ENCODE results near the gene DNAJB11.
"Not testable (repeated sequence)": the region's sequence is repeated elsewhere in the genome, so short reads cannot be mapped to it uniquely, and the experiment has no call there.

Gene DNAJB11

GRCh38 chr3:186570096-186570940, at the start of gene DNAJB11:
DNAJB11 (plus strand) TSS chr3:186570720; CDS start chr3:186570898, 178 bp downstream.
- DNase-seq, result peak; percentile 98

DNA sequence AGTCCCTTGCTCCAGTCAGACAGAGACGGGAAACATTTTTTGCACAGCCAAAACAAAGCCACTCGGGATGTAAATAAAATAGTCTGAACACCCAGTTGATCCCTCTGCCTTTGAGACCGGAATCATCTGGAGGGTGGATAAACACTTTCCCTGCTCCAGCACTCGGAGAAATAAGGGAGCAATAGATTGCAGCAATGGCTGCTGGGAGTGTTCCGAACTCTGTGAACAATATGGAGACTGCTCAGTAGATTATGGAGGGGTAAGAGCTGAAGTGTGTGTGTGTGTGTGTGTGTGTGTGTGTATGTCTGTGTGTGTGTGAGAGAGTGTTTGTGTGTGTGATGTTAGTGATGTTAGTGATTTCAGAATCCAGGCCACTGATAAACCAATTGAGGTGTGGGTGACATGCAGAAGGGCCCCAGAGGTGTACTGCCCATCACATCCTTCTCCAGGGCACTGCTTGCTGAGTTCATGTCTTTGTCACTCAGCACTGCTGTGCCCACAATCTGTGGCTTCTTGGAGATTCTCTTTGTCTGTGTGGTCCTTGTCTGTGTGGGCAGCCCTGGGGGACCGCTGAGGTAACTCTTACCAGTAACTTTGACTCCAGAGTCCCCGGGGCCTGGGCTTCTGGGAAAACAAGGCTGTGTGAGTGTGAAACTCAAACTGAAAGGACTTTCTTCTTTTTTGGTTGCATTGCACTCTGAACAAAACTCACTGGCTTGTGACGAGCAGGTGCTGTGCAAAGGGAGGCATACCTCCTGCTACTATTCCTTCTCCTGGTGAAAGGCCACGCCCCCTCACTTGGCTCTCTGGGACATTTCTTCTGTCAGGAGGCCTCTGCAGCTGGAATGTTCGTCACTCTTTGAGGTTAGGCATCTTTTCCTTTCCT, 49.3 kb upstream of the DNAJB11 start:
- no peak for DNase-seq

- no peak for DNase-seq
Measured at GRCh38 chr3:186523022-186523421, 47.5 kb upstream of the DNAJB11 start.

- DNase-seq, result no peak
Measured at GRCh38 chr3:186523434-186523833, 47.1 kb upstream of the DNAJB11 start.

- DNase-seq, result no peak
Measured at GRCh38 chr3:186524616-186525015, 45.9 kb upstream of the DNAJB11 start.

- DNase-seq, result no peak
Measured at GRCh38 chr3:186525369-186526255, 44.9 kb upstream of the DNAJB11 start.

- DNase-seq, result no peak
Measured at GRCh38 chr3:186526256-186526606, 44.3 kb upstream of the DNAJB11 start.

DNA sequence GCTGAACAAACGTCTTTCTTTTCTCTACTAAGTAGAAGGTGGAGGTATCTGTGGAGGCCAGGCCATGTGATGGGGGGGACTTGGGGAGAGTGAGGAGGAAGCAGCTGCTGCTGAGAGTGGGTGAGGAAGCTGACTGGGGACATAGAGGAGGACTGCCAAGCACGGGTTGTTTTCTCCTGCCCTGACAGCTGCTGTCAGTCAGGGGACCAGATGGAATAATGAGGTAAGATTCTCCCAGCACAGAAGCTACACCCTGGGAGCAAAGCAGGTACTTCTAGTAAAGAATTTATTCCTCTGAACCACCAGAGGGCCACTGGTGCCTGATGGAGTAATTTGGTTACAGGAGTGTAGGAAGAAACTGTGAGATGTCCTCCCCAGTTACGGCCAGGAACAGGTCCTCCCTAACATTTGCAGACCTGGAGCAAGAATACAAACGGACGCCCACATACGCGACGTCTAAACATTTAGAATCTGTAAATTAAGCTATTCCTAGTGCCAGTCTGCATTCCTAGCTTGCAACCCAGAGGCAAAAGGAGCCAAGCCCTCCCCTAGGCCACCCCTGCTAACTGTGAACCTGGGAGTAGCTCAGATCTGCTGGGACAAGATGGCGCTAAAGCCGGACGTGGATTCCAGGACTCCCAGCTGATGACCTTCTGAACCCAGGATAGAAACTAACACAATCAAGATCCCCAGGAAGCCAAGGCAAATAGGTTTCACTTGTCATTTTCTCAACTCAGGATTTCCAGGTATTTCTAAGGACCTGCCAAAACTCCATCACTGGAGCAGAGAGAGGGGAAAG, 41.1 kb upstream of the DNAJB11 start:
- DNase-seq, result no peak

DNA sequence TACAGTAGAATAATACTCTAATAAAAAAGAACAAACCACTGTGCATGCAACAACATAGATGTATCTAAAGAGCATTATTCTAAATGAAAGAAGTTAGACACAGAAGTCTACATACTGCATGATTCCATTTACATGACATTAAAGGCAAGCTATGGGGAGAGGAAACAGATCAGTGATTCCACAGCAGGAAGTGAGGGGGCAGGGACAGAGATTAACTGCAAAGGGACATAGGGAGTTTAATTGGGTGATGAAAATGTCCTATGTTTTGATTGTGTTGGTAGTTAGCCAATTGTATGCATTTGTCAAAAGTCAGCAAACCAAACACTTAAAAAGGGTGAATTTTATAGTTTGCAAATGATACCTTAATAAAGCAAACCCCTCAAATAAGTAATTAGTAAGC, 40.1 kb upstream of the DNAJB11 start:
- no peak for DNase-seq

DNA sequence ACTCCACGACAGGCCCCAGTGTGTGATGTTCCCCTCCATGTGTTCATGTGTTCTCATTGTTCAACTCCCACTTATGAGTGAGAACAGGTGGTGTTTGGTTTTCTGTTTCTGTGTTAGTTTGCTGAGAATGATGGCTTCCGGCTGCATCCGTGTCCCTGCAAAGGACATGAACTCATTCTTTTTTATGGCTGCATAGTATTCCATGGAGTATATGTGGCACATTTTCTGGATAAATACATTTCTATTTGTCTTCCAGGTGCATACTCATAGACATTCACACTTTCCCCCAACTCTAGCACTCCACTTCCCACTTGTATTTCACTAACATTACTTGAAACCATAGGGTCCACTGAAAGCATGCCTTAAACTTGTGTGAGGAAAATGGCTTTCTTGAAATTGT, 38.8 kb upstream of the DNAJB11 start:
- DNase-seq, result not testable (repeated sequence)

DNA sequence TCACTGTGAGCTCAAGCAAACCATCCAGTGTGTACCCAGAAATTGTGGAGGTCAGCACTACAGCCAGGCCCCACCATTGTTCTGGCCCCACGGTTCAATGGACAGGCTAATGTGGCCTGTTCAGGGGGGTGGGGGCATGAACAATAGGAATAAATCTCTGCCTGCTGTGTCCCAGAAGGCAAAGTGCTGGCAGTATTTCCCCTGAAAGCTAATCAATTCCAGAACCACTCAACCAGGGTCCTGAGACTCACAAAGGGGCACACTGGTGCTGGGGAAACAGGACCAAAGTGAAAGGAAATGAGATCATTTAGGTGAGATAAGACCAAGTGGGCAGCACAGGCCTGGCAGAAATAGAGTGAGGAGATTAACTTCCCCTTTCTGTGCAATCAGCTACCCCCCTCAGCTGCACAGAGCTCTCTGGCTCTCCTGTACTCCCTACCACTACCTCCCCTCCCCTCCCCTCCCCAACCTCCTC, 37.9 kb upstream of the DNAJB11 start:
- peak; percentile 6 for DNase-seq

GRCh38 chr3:186534113-186534669, 36.3 kb upstream of the DNAJB11 start:
- peak; percentile 77 for DNase-seq

DNA sequence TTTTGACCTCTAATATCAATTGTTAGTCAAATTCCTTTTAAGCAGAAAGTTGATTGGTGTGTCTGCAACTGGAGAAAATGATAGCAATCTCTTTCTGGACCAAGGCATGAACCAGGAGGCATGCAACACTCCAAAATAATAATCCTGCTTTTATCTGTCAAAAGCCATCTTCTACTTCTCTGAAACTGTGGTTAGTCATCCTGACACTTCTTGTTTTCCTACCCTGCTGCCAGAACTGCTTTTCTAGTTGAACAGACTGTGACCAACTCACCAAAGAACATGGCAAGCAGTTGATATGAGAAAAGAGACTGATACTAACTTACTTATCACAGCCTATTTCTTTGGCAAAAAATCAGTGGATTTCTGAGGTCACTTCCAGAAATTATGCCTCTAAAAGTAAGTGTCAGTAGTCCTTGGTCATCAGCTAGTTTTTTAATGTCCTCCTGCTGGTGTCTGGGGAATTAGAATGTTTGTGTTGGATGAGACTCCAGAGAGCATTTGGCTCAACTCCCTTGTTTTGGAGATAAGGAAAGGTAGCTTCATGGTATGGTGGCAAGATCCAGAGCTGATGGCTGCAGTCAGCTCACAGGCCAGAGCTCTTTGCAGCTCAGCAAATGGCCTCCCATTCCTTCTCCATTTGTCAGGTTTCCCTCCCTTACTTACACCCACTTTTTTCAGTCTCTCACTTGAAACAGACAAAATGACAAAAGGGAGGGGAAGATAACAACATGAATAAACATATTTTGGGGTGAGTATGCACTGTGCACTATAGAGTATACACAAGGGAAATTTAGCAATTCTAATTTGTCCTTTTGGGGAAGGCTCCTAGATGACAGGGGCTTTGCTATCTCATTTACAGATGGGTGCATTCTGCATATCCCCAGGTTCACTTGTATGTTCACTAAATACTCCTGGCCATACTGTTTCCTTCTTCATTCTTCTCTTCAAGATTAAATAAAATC, 33.4 kb upstream of the DNAJB11 start:
- no peak for DNase-seq

GRCh38 chr3:186538779-186539178, 31.7 kb upstream of the DNAJB11 start:
- DNase-seq, result no peak

GRCh38 chr3:186540221-186540834, 30.2 kb upstream of the DNAJB11 start:
- no peak for DNase-seq

DNA sequence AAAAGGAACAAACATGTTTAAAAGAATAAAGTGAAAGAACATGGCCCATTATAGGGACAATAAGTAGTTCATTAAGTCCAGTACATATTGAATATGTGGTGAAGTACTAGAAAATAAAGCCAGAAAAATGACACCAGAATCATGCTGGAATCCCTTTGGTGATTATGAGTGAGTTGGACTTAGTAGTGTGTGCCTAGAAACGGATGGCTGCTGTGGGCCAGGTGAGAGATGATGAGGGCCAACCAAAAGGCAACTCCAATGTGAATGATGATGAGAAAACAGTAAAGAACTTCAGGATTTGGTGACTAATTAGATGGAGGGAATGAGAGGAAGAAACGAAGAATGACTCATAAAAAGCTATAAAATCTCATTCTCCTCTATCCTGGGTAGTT, 29.7 kb upstream of the DNAJB11 start:
- no peak for DNase-seq

DNA sequence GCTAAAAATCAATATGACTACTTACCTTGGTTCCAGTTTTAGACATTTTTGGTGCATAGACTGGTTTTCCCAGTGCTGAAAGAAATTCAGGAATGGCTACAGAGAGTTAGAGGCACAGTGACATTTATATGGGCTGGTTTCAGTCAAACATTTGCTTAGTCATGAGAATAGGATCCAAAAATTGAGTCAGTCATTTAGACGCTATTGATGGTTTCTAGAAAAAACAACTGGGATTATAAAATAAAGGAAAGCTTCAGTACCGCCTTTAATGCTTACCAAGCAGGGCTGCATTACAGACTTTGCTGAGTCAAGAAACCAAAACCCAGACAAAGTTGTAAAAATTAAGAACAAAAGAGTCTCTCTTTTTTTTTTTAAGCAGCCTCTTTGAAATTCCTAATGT, 26.2 kb upstream of the DNAJB11 start, which contains the start of gene CRYGS:
Gene CRYGS (minus strand): TSS at position 100 of the 400 bp plus-strand sequence. CDS start 54 bp downstream, at position 46.
- no peak for DNase-seq

DNA sequence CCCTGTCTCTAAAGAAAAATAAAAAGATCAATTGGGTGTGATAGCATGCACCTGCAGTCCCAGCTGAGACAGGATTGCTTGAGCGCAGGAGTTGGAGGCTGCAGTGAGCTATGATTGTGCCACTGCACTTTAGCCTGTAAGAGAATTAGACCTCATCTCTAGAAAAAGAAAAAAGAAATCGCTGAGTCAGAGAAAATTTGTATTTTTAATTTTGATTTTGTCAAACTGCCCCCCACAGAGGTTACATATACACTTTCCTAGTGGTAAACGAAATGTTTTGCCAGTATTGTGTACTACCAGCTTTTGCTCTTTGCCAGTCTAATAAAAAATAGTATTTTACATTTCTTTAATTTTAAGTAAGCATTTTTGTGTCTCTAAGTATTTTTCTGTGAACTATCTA, 21.0 kb upstream of the DNAJB11 start:
- DNase-seq, result no peak

DNA sequence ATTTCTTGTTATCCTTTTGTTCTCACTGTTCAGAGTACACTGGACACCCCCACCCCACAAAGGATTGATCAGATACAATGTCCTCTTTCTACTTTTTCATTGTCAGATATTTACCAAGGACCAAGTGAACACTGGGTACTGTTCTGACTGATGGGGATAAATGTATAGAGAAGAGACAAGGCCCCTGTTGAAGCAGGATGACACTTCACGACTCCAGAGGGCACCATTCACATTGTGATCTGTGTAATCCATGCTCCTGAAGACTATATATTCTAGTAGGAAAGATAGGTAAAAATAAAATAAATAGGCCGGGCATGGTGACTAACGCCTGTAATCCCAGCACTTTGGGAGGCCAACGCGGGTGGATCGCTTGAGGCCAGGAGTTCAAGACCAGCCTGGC, 19.1 kb upstream of the DNAJB11 start:
- DNase-seq, result no peak

Measured in SIG-M5 (cell line).